A549 treated with CpdA at 1 μM for 4 hours (cell line): Measurements from ENCODE around the gene BLTP2. TPM values are rescaled to one million over a fixed set of nuclear protein-coding genes. Genes with fewer than 3 reads are reported as not detected.

Experiments used
- total RNA-seq: library from RNA; stranded (reverse); fragments of 200-300 nt; extraction: Qiagen RNA extraction; gene quantifications from 5 replicates; pipeline ENCODE4 v1.2.3, GENCODE V29; 2022; ENCODE audit warnings: low read depth

Gene BLTP2
- total RNA-seq: 54.9 to 85.2 TPM (median 59.7 TPM) in 5 replicates

GRCh38 chr17:28644787-28645575 is at the start of gene BLTP2:
Gene BLTP2 (minus strand): TSS chr17:28645158. CDS start chr17:28645056, 102 bp downstream.

DNA sequence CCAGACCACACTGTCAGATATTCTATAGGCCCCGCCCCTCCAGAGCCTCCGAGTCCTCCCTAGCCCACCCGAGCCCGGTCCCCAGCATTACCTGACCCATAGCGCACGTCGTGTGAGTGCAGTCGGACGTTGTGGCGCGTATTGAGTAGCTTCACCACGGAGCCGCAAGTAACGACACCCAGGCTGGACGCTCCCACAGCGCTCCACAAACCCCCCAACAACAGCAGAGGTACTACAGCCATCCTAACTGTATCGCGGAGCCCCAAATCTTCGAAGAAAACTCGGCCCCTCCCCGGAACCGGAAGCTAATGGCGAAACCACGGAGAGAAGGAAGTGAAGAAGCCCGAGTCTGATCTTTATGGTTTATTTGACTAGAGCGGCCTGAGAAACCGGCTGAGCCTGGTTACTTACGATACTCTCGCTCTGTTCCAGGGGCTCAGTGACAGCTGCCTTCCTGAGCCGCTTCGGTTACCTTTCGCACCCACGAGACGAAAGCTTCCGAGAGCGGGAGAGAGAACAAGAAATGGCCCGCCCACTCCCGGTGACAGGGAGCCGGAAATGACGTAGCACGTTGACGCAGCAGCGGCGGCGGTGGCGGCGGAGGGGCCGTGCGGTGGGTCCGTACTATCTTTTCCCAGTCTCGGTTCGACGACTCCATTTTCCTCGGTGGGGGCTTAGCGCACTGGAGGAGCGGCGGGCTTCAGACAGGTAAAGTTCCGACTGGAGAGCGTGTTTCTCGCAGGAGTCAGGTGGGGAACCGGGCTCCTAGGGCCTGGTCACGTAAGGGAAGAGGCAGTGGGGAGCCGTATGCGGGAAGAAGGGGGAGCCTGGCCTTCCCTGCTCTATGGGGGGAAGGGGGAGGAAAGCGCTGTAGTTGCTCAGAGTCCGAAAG is 16.9 kb upstream of the BLTP2 start, which contains the start of the genes SDF2 and SUPT6H:
Gene SDF2 (minus strand): TSS at position 272 of the 892 bp plus-strand sequence. CDS start 30 bp downstream, at position 242.
Gene SUPT6H (plus strand): TSS at position 571 of the 892 bp plus-strand sequence. CDS start 11,197 bp downstream, outside the sequence.

DNA sequence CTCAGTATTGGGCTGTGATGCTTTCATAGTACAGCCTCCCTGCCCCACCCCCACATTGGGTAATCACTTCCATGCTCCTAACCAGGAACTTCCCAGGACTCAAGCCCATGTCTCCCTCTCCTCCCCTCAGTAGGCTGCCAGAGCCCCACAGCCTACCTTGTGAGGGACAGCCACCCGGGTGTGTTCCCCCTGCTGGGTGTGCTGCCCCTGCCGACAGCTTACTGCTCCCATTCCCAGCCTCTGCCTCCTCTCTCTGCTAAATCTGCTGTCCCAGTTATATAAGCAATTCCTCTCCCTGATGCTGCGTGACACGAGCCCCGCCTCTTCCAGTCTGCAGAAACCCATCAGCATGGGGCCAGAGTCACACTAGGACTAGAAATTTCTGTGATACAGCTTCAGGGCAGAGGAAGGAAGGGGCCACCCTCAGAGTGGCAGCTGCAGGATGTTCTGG is 31.0 kb downstream of the BLTP2 start, which contains the start of gene RSKR:
Gene RSKR (minus strand): TSS at position 255 of the 451 bp plus-strand sequence. CDS start 24 bp downstream, at position 231.

DNA sequence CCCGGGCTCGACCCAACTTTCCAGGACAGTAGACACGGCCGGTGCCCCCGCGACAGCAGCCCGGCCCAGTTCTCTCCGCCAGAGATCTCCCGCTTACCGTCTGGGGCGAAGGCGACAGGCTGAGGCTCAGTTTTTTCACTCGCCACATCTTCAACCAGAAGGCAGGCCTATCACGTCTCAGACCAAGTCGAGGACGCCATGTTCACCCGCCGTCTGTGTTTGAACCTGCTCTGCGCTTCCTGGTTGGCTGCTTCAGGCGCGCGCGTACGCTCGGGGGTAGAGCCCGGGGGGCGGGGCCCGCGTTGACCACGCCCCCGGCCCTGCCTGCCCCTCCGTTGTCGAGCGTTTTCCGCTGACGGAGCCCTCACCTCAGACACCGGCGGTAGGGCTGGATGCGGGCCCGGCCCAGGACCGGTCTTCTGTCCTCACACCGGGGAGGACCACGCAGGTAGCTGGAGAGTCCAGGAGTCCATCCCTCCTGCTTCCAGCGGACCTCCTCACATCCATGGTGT is 46.1 kb downstream of the BLTP2 start, which contains the start of gene SPAG5:
Gene SPAG5 (minus strand): TSS at position 227 of the 512 bp plus-strand sequence. CDS start 79 bp downstream, at position 148.

Other genes starting within 250 kb of the BLTP2 start
- 18.5 to 23.4 TPM (median 21.3 TPM) in 5 replicates for gene SLC46A1, start 238.9 kb downstream of the BLTP2 start, total RNA-seq
- gene SLC13A2, start 171.5 kb downstream of the BLTP2 start, total RNA-seq: 0.06 to 0.21 TPM (median 0.13 TPM) in 4 of 5 replicates, not detected in the other
- gene FOXN1, start 138.8 kb downstream of the BLTP2 start, total RNA-seq: 0.02 to 0.20 TPM (median 0.04 TPM) in 3 of 5 replicates, not detected in the others
- 26.8 to 35.3 TPM (median 27.5 TPM) in 5 replicates for gene UNC119, start 92.5 kb downstream of the BLTP2 start, total RNA-seq
- 53.8 to 66.3 TPM (median 62.8 TPM) in 5 replicates for gene PIGS, start 73.6 kb downstream of the BLTP2 start, total RNA-seq
- gene ALDOC, start 68.3 kb downstream of the BLTP2 start, total RNA-seq: 1.2 to 2.5 TPM (median 1.9 TPM) in 5 replicates
- 77.5 to 86.2 TPM (median 81.5 TPM) in 5 replicates for gene SPAG5, start 46.1 kb downstream of the BLTP2 start, total RNA-seq
- 3.4 to 6.2 TPM (median 4.3 TPM) in 5 replicates for gene RSKR, start 31.0 kb downstream of the BLTP2 start, total RNA-seq
- 80.1 to 93.3 TPM (median 86.3 TPM) in 5 replicates for gene SDF2, start 16.7 kb upstream of the BLTP2 start, total RNA-seq
- gene SUPT6H, start 17.0 kb upstream of the BLTP2 start, total RNA-seq: 71.8 to 81.6 TPM (median 75.5 TPM) in 5 replicates
- 1.0 to 2.2 TPM (median 1.3 TPM) in 5 replicates for gene PROCA1, start 66.7 kb upstream of the BLTP2 start, total RNA-seq
- 237 to 279 TPM (median 261 TPM) in 5 replicates for gene RAB34, start 72.7 kb upstream of the BLTP2 start, total RNA-seq
- gene RPL23A, start 74.8 kb upstream of the BLTP2 start, total RNA-seq: 1,884 to 2,485 TPM (median 2,244 TPM) in 5 replicates
- 30.6 to 49.5 TPM (median 46.7 TPM) in 5 replicates for gene TLCD1, start 81.1 kb upstream of the BLTP2 start, total RNA-seq
- 4.0 to 5.7 TPM (median 4.7 TPM) in 5 replicates for gene NEK8, start 83.6 kb upstream of the BLTP2 start, total RNA-seq
- 56.8 to 78.8 TPM (median 75.3 TPM) in 5 replicates for gene TRAF4, start 98.9 kb upstream of the BLTP2 start, total RNA-seq
- gene FAM222B, start 197.6 kb upstream of the BLTP2 start, total RNA-seq: 17.4 to 22.4 TPM (median 20.1 TPM) in 5 replicates
- 71.7 to 92.3 TPM (median 89.0 TPM) in 5 replicates for gene ERAL1, start 209.9 kb upstream of the BLTP2 start, total RNA-seq